GM12892 (cell line): ENCODE measurements around the gene MAGEH1.

Experiments
- DNase-seq: peaks from one replicate; pipeline ENCODE4 v3.0.0; 2011; ENCODE audit not compliant: insufficient read length
- FAIRE-seq: peaks from 2 replicates; lab custom pipeline; 2011; peaks lifted over from hg19 to GRCh38; lab: Jason Lieb, UNC
- POLR2A ChIP-seq: IDR thresholded peaks from 2 replicates; pipeline ENCODE4 v1.6.1; 2011; ENCODE audit warnings: low read depth, low read length, control low read depth
- POLR2AphosphoS5 ChIP-seq: IDR thresholded peaks from 2 replicates; pipeline ENCODE4 v1.6.1; 2011; ENCODE audit warnings: low read depth, low read length, control low read depth
- TAF1 ChIP-seq: IDR thresholded peaks from 2 replicates; pipeline ENCODE4 v1.6.1; 2011; ENCODE audit warnings: low read depth, mild to moderate bottlenecking, control low read depth, low read length, borderline replicate concordance

MAGEH1 gene

DNA sequence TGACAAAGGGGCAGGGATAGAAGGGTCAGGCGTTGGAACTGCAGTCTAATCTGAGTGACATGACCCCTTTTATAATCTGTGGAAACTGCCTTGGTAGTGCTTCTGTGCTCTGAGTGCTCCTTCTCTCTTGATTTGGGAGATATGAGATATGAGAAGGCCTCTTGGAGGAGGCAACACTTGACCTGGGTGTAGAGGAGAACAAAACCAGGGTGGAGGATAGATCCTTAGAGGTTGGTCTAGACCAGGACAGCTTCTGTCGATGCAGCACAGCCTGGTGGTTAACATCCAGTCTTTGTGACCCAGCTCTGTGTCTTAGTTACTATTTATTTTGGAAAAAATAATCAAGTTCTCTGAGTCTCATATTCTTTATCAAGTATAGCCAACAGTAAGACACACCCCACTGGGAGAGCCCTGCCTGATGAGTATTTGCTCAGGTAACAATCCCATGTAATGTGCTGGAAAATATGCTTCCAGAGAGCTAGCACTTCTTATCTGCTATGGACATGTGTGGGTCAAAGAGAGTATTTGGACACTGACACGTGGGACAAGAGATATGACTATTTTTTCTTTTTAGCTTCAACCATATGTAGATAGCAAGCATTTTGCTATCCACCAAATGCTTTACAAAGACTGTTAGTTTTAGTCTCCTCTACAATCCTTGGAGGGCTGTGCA lies 28.6 kb downstream of the MAGEH1 start:
- DNase-seq, result no peak
- TF ChIP-seq POLR2AphosphoS5 (no peak), TAF1 (no peak), POLR2A (no peak)
- no peak for FAIRE-seq

DNA sequence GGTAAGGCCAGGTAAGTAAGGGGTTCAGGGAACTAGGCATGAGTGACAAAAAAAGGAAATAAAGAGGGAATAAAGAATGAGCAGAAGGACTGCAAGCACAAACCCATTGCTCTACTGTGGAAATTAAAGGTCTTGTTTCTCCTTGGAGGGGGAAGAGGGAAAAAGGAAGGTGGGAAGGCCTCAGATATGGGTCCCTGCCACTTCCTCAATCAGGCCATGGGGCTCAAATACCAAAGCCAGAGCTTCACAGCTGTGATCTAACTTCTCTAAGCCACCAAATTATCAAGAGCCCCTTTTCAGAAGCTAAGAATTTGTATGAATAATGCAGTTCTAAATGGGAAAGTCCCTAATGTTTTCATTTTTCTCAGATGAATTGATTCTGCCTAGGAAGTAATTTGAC lies 33.0 kb downstream of the MAGEH1 start:
- no peak for FAIRE-seq
- TF ChIP-seq POLR2AphosphoS5, result no peak
- DNase-seq, result no peak

DNA sequence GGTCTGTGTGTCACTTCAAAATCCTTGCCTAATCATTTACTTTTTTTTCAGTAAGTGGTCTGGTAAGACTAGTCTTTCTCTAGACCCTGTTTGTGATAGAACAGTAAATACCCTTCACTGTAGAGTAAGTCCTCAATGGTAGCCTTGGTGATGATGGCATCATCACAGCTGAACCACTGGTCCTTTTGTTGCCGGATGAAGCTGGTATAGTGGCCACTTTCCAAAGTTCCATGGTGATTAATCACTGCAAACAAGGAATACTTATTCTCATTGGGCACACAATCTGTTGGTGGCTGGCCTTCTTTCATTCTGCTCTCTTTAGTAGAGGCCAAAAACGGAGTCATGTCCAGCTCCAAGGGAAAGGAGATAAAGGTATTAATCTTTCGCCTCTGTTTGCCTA lies 34.8 kb downstream of the MAGEH1 start:
- DNase-seq, result no peak
- FAIRE-seq, result peak; percentile 5
- TF ChIP-seq POLR2A (no peak), TAF1 (no peak), POLR2AphosphoS5 (no peak)

DNA sequence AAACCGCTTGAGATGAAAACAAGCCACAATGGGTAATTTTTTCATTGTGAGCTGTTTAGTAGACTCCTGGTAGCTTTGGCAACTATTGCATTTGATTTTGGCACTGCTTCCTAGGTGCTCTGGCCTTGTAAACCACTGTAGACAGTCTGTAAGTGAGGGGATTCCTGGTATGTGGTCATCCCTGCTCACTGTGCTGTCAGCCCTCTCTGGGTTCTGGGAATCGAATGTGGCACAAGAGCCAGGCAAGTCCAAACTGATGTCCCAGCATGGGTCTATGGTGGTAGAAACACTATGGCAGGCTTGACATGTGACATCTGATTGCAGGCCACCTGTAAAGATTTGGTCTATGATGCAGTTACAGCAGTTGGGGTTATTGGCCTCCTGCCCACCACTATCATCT lies 35.2 kb downstream of the MAGEH1 start:
- TF ChIP-seq TAF1, result no peak
- TF ChIP-seq POLR2A, result no peak
- no peak for TF ChIP-seq POLR2AphosphoS5
- no peak for DNase-seq
- no peak for FAIRE-seq

DNA sequence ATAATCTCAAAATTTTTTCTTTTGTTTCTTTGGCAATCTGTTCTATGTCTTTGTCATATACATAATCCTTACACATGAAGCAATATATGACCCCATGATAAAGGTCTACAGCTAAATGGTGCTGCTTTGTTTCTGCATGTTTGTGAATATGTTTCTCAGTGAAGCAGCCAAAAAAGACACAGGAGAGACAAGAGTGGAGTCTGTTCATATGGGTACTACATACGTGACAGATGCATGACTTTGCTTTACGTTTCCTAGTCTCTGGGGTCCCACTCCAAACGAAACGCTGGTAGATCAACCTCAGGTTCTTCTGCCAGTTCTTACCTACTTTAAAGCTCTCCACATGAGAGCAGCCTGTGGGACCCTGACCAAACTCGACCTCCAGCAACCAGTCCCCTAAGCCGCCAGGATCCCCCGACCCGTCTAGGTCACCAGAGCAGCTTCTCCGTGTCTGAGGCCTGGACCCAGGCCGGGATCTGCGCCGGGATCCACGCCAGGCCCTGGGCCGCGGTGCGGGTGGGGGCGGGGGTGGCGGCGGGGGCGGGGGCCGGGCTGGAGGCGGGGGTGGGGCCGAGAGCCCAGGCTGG lies 36.2 kb downstream of the MAGEH1 start:
- no peak for FAIRE-seq
- DNase-seq, result no peak
- no peak for TF ChIP-seq POLR2A
- TF ChIP-seq POLR2AphosphoS5, result no peak
- TF ChIP-seq TAF1, result no peak

DNA sequence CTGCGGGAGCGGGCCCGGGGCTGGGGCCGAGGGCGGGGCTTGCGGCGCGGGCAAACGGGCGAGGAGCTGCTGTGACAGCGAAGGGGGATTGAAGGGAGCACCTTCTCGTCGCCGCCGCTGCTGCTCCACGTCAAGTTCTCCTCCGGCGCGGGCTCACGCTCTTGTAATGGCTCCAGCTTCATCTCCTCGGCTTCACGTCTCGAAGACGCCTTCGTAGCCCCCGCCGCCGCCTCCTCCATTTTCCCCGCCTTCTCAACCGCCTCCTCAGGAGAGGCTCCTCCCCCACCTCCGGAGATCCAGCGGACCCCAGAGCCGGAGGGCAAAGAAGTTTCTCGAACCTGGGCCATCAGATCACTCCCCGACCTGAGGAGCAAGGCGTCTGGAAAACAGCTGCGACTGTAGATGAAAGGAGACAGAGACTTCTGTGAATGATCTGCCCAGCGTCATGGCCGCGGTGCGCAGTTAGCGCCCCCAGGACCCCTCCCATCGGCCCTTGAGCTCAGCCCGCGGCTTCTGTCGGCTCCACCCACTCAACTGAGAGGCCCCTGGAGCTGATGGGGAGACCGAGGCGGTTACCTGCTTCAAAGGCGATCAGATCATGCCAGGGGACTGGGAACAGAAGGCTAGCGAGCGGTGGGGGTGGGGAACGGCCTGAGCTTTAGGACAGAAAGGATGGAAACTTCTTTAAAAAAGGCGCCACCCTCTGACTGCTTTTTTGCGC lies 36.8 kb downstream of the MAGEH1 start:
- peak; percentile 34 for DNase-seq
- peak; percentile 82 for FAIRE-seq
- no peak for TF ChIP-seq POLR2AphosphoS5
- peak; percentile 15; the same call in 1 of the 2 replicates for TF ChIP-seq POLR2A
- TF ChIP-seq TAF1, result no peak

DNA sequence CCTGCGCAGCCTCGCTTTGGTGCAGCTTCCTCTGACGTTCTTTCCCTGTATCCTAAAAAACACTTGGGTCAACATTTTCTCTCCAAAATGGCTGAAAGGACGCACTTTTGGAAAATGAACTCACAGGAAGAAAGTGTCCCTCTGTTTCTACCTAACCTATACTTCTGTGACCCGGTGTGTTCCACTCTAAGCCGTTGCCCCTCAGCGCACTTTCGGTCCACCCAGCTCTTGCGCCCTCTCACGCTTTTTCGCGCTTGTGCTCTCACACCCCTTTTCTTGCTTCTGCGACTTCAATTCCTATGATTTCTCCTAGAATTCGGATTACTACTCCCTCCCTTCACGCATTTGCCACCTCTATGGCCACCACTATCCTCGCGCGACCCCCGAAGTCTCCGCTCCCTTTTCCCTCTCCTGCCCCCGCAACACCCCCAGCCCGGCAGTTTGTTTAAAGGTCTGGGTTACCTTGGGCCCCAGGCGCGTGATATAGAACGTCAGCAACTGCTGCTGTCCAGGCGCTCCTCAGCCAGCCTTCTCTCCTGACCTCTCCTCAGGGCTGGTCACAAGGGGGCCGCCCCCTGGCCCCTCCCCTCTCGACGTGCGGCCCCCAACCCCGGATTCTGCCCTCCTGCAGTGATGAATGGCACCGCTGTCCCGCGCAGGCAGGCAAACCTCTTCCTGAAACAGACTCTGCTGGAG lies 37.5 kb downstream of the MAGEH1 start, which contains the start of gene USP51:
Gene USP51, minus strand, starts transcription at position 535 of the 696 bp plus-strand sequence. CDS start 909 bp downstream, outside the sequence.
- TF ChIP-seq TAF1 (no peak), POLR2A (no peak), POLR2AphosphoS5 (no peak)

DNA sequence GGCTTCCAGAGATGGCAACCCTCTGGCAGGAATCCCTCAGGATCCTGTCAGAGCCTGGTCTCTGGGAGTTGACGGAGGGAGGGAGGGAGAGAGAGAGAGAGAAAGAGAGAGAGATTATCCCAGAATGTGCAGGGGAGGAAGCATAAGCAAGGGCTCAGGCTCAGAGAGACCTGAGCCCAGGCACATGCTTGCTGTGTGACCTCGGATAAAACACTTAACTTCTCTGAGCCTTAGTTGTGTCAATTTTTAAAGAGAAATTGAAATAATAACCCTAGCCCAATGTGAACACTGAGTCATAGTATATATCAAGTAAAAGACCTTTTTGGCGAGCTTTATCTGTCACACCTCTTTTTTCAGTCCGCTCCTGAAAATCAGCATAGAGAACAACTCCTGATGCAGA lies 38.2 kb downstream of the MAGEH1 start:
- no peak for TF ChIP-seq POLR2A
- TF ChIP-seq TAF1, result no peak
- no peak for TF ChIP-seq POLR2AphosphoS5
- DNase-seq, result no peak
- no peak for FAIRE-seq

More for the DNA sequence above, 37.5 kb downstream of the MAGEH1 start, which contains the start of gene USP51:
- FAIRE-seq (no peak), DNase-seq (peak; percentile 30)

DNA sequence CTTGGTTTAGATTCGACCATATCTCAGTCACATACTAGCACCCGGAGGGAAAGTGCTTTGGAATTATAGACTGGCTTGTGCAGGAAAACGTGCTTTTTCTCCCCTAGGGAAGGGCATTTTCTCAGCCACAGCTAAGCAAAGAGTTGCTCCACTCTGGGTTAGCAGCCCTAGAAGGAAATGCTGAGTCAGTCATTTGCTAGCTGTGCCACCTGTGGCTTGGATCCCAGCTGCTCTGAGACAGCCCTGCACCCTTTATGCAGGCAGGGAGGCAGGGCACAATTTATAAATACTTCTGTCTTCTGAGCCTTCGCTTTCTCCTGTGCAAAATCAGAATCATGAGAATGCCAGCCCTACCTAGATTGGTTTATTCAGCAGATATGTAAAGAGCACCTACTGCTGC lies 39.0 kb downstream of the MAGEH1 start:
- FAIRE-seq (no peak), DNase-seq (no peak)
- TF ChIP-seq POLR2AphosphoS5 (no peak), POLR2A (no peak), TAF1 (no peak)
